HepG2 (cell line): Measurements from ENCODE around the gene PIK3CB. TPM values are rescaled to one million over a fixed set of nuclear protein-coding genes. Genes with fewer than 3 reads are reported as not detected.
A peak's percentile ranks its signal among the peaks of the same experiment; 100 is the strongest.

Experiments used
- CCAR2 ChIP-seq: fragments of 200-400 bp; formaldehyde crosslinking; optimal IDR thresholded peaks from 2 replicates; pipeline ENCODE3; 2018; ENCODE audit warnings: low read depth, mild to moderate bottlenecking, low read length, moderate library complexity
- ERF ChIP-seq: IDR thresholded peaks from 2 replicates; pipeline ENCODE4 v1.6.1; 2018; ENCODE audit warnings: missing biosample characterization, missing genetic modification reagents
- IKZF5 ChIP-seq: IDR thresholded peaks from 2 replicates; pipeline ENCODE4 v1.6.1; 2018; ENCODE audit warnings: missing genetic modification reagents, mild to moderate bottlenecking, missing compliant biosample characterization
- JUN ChIP-seq: sonication (generic); formaldehyde crosslinking; IDR thresholded peaks from 2 replicates; pipeline ENCODE4 v1.4.0; 2020; ENCODE audit warnings: mild to moderate bottlenecking, missing genetic modification reagents
- KMT2B ChIP-seq: IDR thresholded peaks from 2 replicates; pipeline ENCODE4 v1.6.1; 2016; ENCODE audit warnings: missing genetic modification reagents, missing compliant biosample characterization
- MED13 ChIP-seq: sonication (generic); formaldehyde crosslinking; IDR thresholded peaks from 2 replicates; pipeline ENCODE4 v1.5.0; 2020; ENCODE audit warnings: missing genetic modification reagents
- MTF1 ChIP-seq: sonication (generic); formaldehyde crosslinking; IDR thresholded peaks from 2 replicates; pipeline ENCODE4 v1.5.0; 2020; ENCODE audit warnings: missing genetic modification reagents
- NFRKB ChIP-seq: fragments of 450-650 bp; IDR thresholded peaks from 2 replicates; pipeline ENCODE4 v1.6.1; 2017
- NR2F1 ChIP-seq, 2 experiments: fragments of 450-650 bp in 1 of 2; formaldehyde crosslinking in 1 of 2; IDR thresholded peaks; 2 replicates each; pipeline versions ENCODE4 v1.5.0 to v1.6.1; 2016 to 2020; ENCODE audit warnings: mild to moderate bottlenecking in 1 of 2, missing compliant biosample characterization in 1 of 2, missing genetic modification reagents in 1 of 2, moderate library complexity in 1 of 2
- PHB2 ChIP-seq: fragments of 450-650 bp; IDR thresholded peaks from 2 replicates; pipeline ENCODE4 v1.6.1; 2018; ENCODE audit not compliant: partially characterized antibody
- POLR2G ChIP-seq: fragments of 200-400 bp; formaldehyde crosslinking; IDR thresholded peaks from 2 replicates; pipeline ENCODE4 v1.6.1; 2018; ENCODE audit warnings: mild to moderate bottlenecking, low read depth, low read length, moderate library complexity
- RORA ChIP-seq: sonication (generic); formaldehyde crosslinking; IDR thresholded peaks from 2 replicates; pipeline ENCODE4 v1.5.0; 2020; ENCODE audit warnings: mild to moderate bottlenecking, missing genetic modification reagents, moderate library complexity
- SUZ12 ChIP-seq: fragments of 150-350 bp; IDR thresholded peaks from 2 replicates; pipeline ENCODE4 v1.6.1; 2014; ENCODE audit warnings: low read depth, low read length
- TAF1 ChIP-seq: sonication (generic); formaldehyde crosslinking; IDR thresholded peaks from 2 replicates; pipeline ENCODE4 v1.4.0; 2020; ENCODE audit warnings: missing genetic modification reagents
- TBX3 ChIP-seq: fragments of 450-650 bp; IDR thresholded peaks from 2 replicates; pipeline ENCODE4 v1.6.1; 2017; ENCODE audit warnings: antibody characterized with exemption, mild to moderate bottlenecking, inconsistent platforms, borderline replicate concordance
- ZBTB8A ChIP-seq: sonication (generic); formaldehyde crosslinking; IDR thresholded peaks from 2 replicates; pipeline ENCODE4 v1.4.0; 2020; ENCODE audit warnings: mild to moderate bottlenecking, low read depth, missing genetic modification reagents, borderline replicate concordance
- ZNF225 ChIP-seq: sonication (generic); formaldehyde crosslinking; IDR thresholded peaks from 2 replicates; pipeline ENCODE4 v1.4.0; 2020; ENCODE audit warnings: mild to moderate bottlenecking, missing genetic modification reagents
- ZNF354B ChIP-seq: sonication (generic); formaldehyde crosslinking; IDR thresholded peaks from 2 replicates; pipeline ENCODE4 v1.8.0; 2022; ENCODE audit warnings: mild to moderate bottlenecking, missing genetic modification reagents
- ZNF430 ChIP-seq: sonication (generic); formaldehyde crosslinking; IDR thresholded peaks from 2 replicates; pipeline ENCODE4 v1.9.0; 2021; ENCODE audit warnings: mild to moderate bottlenecking, missing genetic modification reagents
- ZNF441 ChIP-seq: sonication (generic); formaldehyde crosslinking; IDR thresholded peaks from 2 replicates; pipeline ENCODE4 v1.7.0; 2021; ENCODE audit warnings: missing genetic modification reagents, borderline replicate concordance
- ZNF512 ChIP-seq: sonication (generic); formaldehyde crosslinking; IDR thresholded peaks from 2 replicates; pipeline ENCODE4 v1.4.0; 2020; ENCODE audit warnings: mild to moderate bottlenecking, missing genetic modification reagents
- ZNF589 ChIP-seq: sonication (generic); formaldehyde crosslinking; conservative IDR thresholded peaks from 2 replicates; pipeline ENCODE4 v1.8.0; 2022; ENCODE audit warnings: mild to moderate bottlenecking, moderate library complexity, missing genetic modification reagents
- ZNF703 ChIP-seq: sonication (generic); formaldehyde crosslinking; IDR thresholded peaks from 2 replicates; pipeline ENCODE4 v1.5.1; 2020; ENCODE audit warnings: missing genetic modification reagents, mild to moderate bottlenecking, moderate library complexity, borderline replicate concordance
- ZNF780A ChIP-seq: sonication (generic); formaldehyde crosslinking; IDR thresholded peaks from 2 replicates; pipeline ENCODE4 v1.8.0; 2022; ENCODE audit warnings: mild to moderate bottlenecking, missing genetic modification reagents, moderate library complexity
- ZSCAN21 ChIP-seq: sonication (generic); formaldehyde crosslinking; IDR thresholded peaks from 2 replicates; pipeline ENCODE4 v1.8.0; 2022; ENCODE audit warnings: mild to moderate bottlenecking, missing genetic modification reagents, moderate library complexity, borderline replicate concordance
- polyA plus RNA-seq, 8 experiments: library from polyadenylated mRNA; depleted of rRNA in 3 of 8; stranded (reverse) in 7 of 8; unstranded in 1 of 8; fragments of >200 nt; fragmentation: Illumina TruSeq in 4 of 8; extraction: Trizol in 4 of 8; gene quantifications; 2 replicates each; pipeline versions ENCODE4 v1.2.1 to v1.2.3, GENCODE V29; 2011 to 2016; ENCODE audit warnings: low read depth in 4 of 8, missing spikeins in 1 of 8, mixed read lengths in 1 of 8; ENCODE audit not compliant: insufficient read depth in 1 of 8
- total RNA-seq, 5 experiments: library from RNA; depleted of rRNA; stranded (reverse); fragments of >200 nt; fragmentation: Illumina TruSeq; extraction: Trizol; gene quantifications; 2 replicates each; pipeline ENCODE4 v1.2.3, GENCODE V29; 2016; ENCODE audit warnings: low read depth in 1 of 5
- TF ChIP-seq, protein P1 (sequence below): sonication (generic); formaldehyde crosslinking; IDR thresholded peaks from 2 replicates; pipeline ENCODE4 v1.4.0; 2020; ENCODE audit warnings: mild to moderate bottlenecking, missing genetic modification reagents
- TF ChIP-seq, protein P2 (sequence below): sonication (generic); formaldehyde crosslinking; IDR thresholded peaks from 2 replicates; pipeline ENCODE4 v1.4.0; 2020; ENCODE audit warnings: missing genetic modification reagents, borderline replicate concordance
- TF ChIP-seq, protein P3 (sequence below): IDR thresholded peaks from 2 replicates; pipeline ENCODE4 v1.6.1; 2012; ENCODE audit warnings: inconsistent platforms

The PIK3CB gene
- total and polyA plus RNA-seq, 2 of the 13 experiments (the other 11 are each of a cell fraction or from before 2014, with no cell fraction given), result 6.6 to 18.7 TPM

DNA sequence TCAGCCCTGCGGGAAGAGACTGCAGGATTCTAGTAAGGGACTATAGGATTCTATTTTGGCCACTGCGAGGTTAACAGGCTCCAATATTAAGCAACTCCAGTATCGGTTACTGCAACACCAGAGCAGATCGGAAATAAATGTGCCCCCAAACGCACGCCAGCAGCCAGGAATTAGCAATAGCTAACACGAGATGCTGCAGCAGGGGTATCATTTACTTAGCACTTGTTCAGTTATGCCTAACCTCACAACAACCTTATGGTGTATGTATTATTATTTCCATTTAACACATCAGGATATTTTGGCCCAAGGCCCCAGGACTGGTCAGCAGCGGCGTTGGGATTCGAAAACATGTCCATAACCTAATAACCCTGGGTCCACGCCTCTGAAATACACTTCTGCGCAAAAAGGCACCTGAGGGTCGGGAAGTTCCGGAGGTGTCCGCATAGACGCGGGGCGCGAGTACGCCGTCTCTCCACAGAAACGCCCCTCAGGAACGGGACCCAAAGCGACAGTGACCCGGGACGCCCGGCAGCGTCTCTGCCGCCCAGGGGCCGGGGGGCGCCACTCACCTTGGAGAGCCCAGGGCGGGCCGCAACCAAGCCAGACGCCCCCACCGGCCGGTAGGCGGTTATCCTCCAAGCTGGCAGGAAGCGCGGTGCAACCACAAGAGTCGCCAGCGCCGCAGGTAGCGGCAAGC, 681 bp downstream of the PIK3CB start (continued):
- TF ChIP-seq ZSCAN21 (no peak), JUN (CRISPR knock-in tag) (no peak), IKZF5 (CRISPR knock-in tag) (no peak; the same call in 1 of the 2 replicates), ZNF354B (CRISPR knock-in tag) (no peak), ZNF430 (CRISPR knock-in tag) (no peak), ZBTB8A (CRISPR knock-in tag) (no peak), CCAR2 (no peak), TBX3 (no peak), NR2F1 (CRISPR knock-in tag; IDR thresholded peaks at IDR 0.05) (no peak), ZNF512 (CRISPR knock-in tag) (no peak), ZNF441 (CRISPR knock-in tag) (no peak), ZNF589 (CRISPR knock-in tag) (no peak), ZNF225 (CRISPR knock-in tag) (no peak), RORA (CRISPR knock-in tag) (no peak), PHB2 (no peak), KMT2B (CRISPR knock-in tag) (peak; percentile 33; the same call in 1 of the 2 replicates), NFRKB (no peak), ZNF780A (no peak), ZNF703 (no peak), TAF1 (CRISPR knock-in tag) (no peak), MED13 (CRISPR knock-in tag) (no peak; the same call in 1 of the 2 replicates), POLR2G (no peak), SUZ12 (no peak), MTF1 (no peak), ERF (no peak)
- TF ChIP-seq, protein P1, sequence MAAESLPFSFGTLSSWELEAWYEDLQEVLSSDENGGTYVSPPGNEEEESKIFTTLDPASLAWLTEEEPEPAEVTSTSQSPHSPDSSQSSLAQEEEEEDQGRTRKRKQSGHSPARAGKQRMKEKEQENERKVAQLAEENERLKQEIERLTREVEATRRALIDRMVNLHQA, result no peak
- TF ChIP-seq, protein P2, sequence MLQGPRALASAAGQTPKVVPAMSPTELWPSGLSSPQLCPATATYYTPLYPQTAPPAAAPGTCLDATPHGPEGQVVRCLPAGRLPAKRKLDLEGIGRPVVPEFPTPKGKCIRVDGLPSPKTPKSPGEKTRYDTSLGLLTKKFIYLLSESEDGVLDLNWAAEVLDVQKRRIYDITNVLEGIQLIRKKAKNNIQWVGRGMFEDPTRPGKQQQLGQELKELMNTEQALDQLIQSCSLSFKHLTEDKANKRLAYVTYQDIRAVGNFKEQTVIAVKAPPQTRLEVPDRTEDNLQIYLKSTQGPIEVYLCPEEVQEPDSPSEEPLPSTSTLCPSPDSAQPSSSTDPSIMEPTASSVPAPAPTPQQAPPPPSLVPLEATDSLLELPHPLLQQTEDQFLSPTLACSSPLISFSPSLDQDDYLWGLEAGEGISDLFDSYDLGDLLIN (CRISPR knock-in tag), result no peak
- TF ChIP-seq, protein P3, sequence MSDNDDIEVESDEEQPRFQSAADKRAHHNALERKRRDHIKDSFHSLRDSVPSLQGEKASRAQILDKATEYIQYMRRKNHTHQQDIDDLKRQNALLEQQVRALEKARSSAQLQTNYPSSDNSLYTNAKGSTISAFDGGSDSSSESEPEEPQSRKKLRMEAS, result no peak
